B cell (primary cell): ENCODE data around the gene NLRP4.

Experiments
- EZH2 ChIP-seq: IDR thresholded peaks from 2 replicates; pipeline ENCODE4 v1.6.1; 2012; ENCODE audit warnings: borderline replicate concordance, low read depth, mild to moderate bottlenecking, moderate library complexity, low read length; ENCODE audit not compliant: insufficient read depth, poor library complexity, severe bottlenecking
- TF ChIP-seq, protein P1 (sequence below): fragments of 200-600 bp; IDR thresholded peaks from one replicate; pipeline ENCODE4 v1.8.0; 2022; ENCODE audit warnings: antibody characterized with exemption, mild to moderate bottlenecking

- TF ChIP-seq, protein P1, sequence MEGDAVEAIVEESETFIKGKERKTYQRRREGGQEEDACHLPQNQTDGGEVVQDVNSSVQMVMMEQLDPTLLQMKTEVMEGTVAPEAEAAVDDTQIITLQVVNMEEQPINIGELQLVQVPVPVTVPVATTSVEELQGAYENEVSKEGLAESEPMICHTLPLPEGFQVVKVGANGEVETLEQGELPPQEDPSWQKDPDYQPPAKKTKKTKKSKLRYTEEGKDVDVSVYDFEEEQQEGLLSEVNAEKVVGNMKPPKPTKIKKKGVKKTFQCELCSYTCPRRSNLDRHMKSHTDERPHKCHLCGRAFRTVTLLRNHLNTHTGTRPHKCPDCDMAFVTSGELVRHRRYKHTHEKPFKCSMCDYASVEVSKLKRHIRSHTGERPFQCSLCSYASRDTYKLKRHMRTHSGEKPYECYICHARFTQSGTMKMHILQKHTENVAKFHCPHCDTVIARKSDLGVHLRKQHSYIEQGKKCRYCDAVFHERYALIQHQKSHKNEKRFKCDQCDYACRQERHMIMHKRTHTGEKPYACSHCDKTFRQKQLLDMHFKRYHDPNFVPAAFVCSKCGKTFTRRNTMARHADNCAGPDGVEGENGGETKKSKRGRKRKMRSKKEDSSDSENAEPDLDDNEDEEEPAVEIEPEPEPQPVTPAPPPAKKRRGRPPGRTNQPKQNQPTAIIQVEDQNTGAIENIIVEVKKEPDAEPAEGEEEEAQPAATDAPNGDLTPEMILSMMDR: no peak
- TF ChIP-seq EZH2: no peak
These were observed 30.8 kb downstream of the NLRP4 start for GRCh38 chr19:55867101-55867500.
